Osteoblast (primary cell): ENCODE results near the gene CD300LG. TPM values are rescaled to one million over a fixed set of nuclear protein-coding genes. Genes with fewer than 3 reads are reported as not detected.
A peak's percentile ranks its signal among the peaks of the same experiment; 100 is the strongest.

Source experiments
- DNase-seq: peaks from one replicate; pipeline ENCODE4 v3.0.0; 2011; ENCODE audit warnings: low spot score, mixed read lengths; ENCODE audit not compliant: insufficient read length; ENCODE audit errors: missing footprints
- H2AFZ ChIP-seq: 2 replicates; pipeline ENCODE4 v1.6.0; 2011; ENCODE audit warnings: mild to moderate bottlenecking, low read length
- H3K27ac ChIP-seq: 2 replicates; pipeline ENCODE4 v1.5.1; 2011; ENCODE audit warnings: mild to moderate bottlenecking, low read depth, low read length, moderate library complexity
- H3K27me3 ChIP-seq: 2 replicates; pipeline ENCODE4 v1.6.0; 2012; ENCODE audit warnings: mild to moderate bottlenecking, control low read depth, inconsistent platforms, low read length, moderate library complexity; ENCODE audit not compliant: insufficient read depth
- H3K36me3 ChIP-seq: 2 replicates; pipeline ENCODE4 v1.5.1; 2011; ENCODE audit warnings: mild to moderate bottlenecking, low read length, control low read depth, moderate library complexity; ENCODE audit not compliant: insufficient read depth
- H3K4me1 ChIP-seq: 2 replicates; pipeline ENCODE4 v1.5.1; 2011; ENCODE audit warnings: mild to moderate bottlenecking, low read length, control low read depth, moderate library complexity; ENCODE audit not compliant: insufficient read depth
- H3K4me2 ChIP-seq: 2 replicates; pipeline ENCODE4 v1.6.0; 2011; ENCODE audit warnings: mild to moderate bottlenecking, low read length; ENCODE audit not compliant: insufficient read depth
- H3K4me3 ChIP-seq: fragments of 200-600 bp; sonication (generic); 3 replicates; pipeline ENCODE4 v1.5.1; 2012; ENCODE audit warnings: mild to moderate bottlenecking, low read length, inconsistent platforms; ENCODE audit not compliant: insufficient read depth
- H3K79me2 ChIP-seq: 2 replicates; pipeline ENCODE4 v1.6.0; 2012; ENCODE audit warnings: mild to moderate bottlenecking, low read length, control low read depth, inconsistent platforms; ENCODE audit not compliant: insufficient read depth
- H3K9me3 ChIP-seq: 2 replicates; pipeline ENCODE4 v1.5.1; 2011; ENCODE audit warnings: low read depth, low read length, control low read depth
- H4K20me1 ChIP-seq: 2 replicates; pipeline ENCODE4 v1.6.0; 2012; ENCODE audit warnings: mild to moderate bottlenecking, low read length, control low read depth; ENCODE audit not compliant: insufficient read depth
- CTCF ChIP-seq: IDR thresholded peaks from 2 replicates; pipeline ENCODE4 v1.5.1; 2011; ENCODE audit warnings: mild to moderate bottlenecking, low read depth, low read length, moderate library complexity; ENCODE audit errors: extremely low read depth
- total RNA-seq: library from RNA; depleted of rRNA; stranded (reverse); fragments of >200 nt; gene quantifications from 2 replicates; pipeline ENCODE4 v1.2.3, GENCODE V29; 2012

CD300LG gene
- total RNA-seq, 1 donor, result not detected

- no peak for TF ChIP-seq CTCF
- H3K27ac ChIP-seq, result no peak overlapping the region
- no peak overlapping the region for H3K4me3 ChIP-seq
- no peaks in the 10 kb centered on the region for H4K20me1 ChIP-seq
- peaks cover 46% of the 10 kb centered on the region for H3K36me3 ChIP-seq
- no peaks in the 10 kb centered on the region for H3K79me2 ChIP-seq
- no peaks in the 10 kb centered on the region for H3K9me3 ChIP-seq
- H3K4me1 ChIP-seq, result peaks cover 9% of the 10 kb centered on the region
- H3K4me2 ChIP-seq, result no peak overlapping the region
- no peak for DNase-seq
- H3K27me3 ChIP-seq, result no peaks in the 10 kb centered on the region
- H2AFZ ChIP-seq, result no peak overlapping the region
These were observed 33.6 kb upstream of the CD300LG start for GRCh38 chr17:43813386-43813785.

GRCh38 chr17:43814026-43814425 lies 33.0 kb upstream of the CD300LG start:
- H3K4me2 ChIP-seq, result no peak overlapping the region
- H3K9me3 ChIP-seq, result no peaks in the 10 kb centered on the region
- peaks cover 9% of the 10 kb centered on the region for H3K4me1 ChIP-seq
- no peaks in the 10 kb centered on the region for H3K79me2 ChIP-seq
- no peaks in the 10 kb centered on the region for H4K20me1 ChIP-seq
- H3K27me3 ChIP-seq, result no peaks in the 10 kb centered on the region
- DNase-seq, result no peak
- H3K27ac ChIP-seq, result no peak overlapping the region
- peaks cover 41% of the 10 kb centered on the region for H3K36me3 ChIP-seq
- TF ChIP-seq CTCF, result no peak
- no peak overlapping the region for H3K4me3 ChIP-seq
- no peak overlapping the region for H2AFZ ChIP-seq

- no peak overlapping the region for H3K4me3 ChIP-seq
- no peak overlapping the region for H2AFZ ChIP-seq
- peaks cover 40% of the 10 kb centered on the region for H3K36me3 ChIP-seq
- no peaks in the 10 kb centered on the region for H4K20me1 ChIP-seq
- DNase-seq, result peak; percentile 89
- no peaks in the 10 kb centered on the region for H3K27me3 ChIP-seq
- peaks cover 9% of the 10 kb centered on the region for H3K4me1 ChIP-seq
- no peak overlapping the region for H3K4me2 ChIP-seq
- H3K27ac ChIP-seq, result no peak overlapping the region
- no peaks in the 10 kb centered on the region for H3K79me2 ChIP-seq
- TF ChIP-seq CTCF, result no peak
- no peaks in the 10 kb centered on the region for H3K9me3 ChIP-seq
These were observed 32.3 kb upstream of the CD300LG start for GRCh38 chr17:43814714-43815113.

GRCh38 chr17:43816336-43817320 lies 30.3 kb upstream of the CD300LG start:
- no peaks in the 10 kb centered on the region for H3K79me2 ChIP-seq
- no peak overlapping the region for H3K4me3 ChIP-seq
- H3K36me3 ChIP-seq, result peaks cover 36% of the 10 kb centered on the region
- no peak for DNase-seq
- no peaks in the 10 kb centered on the region for H4K20me1 ChIP-seq
- H3K9me3 ChIP-seq, result no peaks in the 10 kb centered on the region
- H3K4me2 ChIP-seq, result no peak overlapping the region
- H3K27me3 ChIP-seq, result no peaks in the 10 kb centered on the region
- no peak for TF ChIP-seq CTCF
- H3K27ac ChIP-seq, result no peak overlapping the region
- H2AFZ ChIP-seq, result no peak overlapping the region
- H3K4me1 ChIP-seq, result peaks cover 9% of the 10 kb centered on the region
